ENCODE data around the gene SCUBE1.
"Not testable (repeated sequence)": the region's sequence is repeated elsewhere in the genome, so short reads cannot be mapped to it uniquely, and the experiment has no call there.

SCUBE1 gene

GRCh38 chr22:43355688-43356087 lies 12.5 kb upstream of the SCUBE1 start:
- not testable (repeated sequence) for DNase-seq

GRCh38 chr22:43351966-43352345 lies 8.8 kb upstream of the SCUBE1 start:
- DNase-seq: no peak

DNA sequence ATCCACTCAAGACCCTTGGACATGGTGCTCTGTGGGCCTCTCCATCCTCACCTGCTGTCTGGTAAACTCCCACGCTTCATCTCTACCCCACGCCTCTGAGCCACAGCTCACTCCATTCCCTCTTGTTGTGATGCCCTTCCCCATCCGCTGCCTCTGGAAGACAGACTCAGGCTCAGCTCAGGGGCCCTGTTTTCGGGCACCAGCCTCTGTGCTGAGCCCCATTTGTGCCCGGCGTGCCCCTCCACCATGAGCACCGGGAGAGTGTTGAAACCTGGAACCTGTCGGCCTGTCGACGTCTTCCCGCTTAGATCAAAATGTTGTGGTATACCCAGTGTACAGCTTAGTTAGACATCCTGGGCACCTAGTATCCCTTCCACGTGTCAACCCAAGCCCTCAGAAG lies 6.5 kb upstream of the SCUBE1 start:
- DNase-seq: no peak

DNA sequence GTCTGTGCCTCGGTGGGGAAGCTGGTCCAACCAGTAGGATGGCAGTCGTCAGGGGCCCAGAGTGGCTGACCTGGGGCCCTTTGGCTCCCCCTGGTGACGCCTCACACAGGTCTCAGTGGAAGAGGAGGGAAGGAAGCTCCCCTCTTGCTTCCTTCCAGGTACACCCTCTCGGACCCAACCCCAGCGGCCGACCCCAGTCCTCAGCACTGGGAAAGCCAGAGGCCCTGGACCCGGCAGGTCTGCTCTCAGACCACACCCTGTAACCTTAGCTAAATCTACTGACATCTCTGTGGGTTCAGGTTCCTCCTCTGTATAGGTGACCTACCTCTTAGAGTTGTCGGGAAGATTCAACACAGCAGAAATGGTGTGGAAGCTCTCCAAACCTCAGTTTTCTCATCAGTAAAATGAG lies 3.4 kb upstream of the SCUBE1 start:
- DNase-seq: peak; percentile 71

- no peak for DNase-seq
Measured at GRCh38 chr22:43345761-43346301, 2.7 kb upstream of the SCUBE1 start.

- DNase-seq: no peak
Measured at GRCh38 chr22:43345356-43345755, 2.2 kb upstream of the SCUBE1 start.

DNA sequence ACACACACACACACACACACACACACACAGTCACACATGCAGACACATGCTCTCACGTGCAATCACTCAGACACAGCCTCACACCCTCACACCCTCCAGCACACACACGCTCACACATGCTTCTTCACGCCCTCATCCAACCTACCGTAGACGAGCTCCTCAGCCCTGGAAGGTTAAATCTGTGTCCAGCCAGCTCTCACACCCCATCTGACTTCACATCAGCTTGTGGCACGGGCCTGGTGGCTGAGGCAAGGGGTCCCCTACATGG lies 1.3 kb upstream of the SCUBE1 start:
- DNase-seq: no peak

DNA sequence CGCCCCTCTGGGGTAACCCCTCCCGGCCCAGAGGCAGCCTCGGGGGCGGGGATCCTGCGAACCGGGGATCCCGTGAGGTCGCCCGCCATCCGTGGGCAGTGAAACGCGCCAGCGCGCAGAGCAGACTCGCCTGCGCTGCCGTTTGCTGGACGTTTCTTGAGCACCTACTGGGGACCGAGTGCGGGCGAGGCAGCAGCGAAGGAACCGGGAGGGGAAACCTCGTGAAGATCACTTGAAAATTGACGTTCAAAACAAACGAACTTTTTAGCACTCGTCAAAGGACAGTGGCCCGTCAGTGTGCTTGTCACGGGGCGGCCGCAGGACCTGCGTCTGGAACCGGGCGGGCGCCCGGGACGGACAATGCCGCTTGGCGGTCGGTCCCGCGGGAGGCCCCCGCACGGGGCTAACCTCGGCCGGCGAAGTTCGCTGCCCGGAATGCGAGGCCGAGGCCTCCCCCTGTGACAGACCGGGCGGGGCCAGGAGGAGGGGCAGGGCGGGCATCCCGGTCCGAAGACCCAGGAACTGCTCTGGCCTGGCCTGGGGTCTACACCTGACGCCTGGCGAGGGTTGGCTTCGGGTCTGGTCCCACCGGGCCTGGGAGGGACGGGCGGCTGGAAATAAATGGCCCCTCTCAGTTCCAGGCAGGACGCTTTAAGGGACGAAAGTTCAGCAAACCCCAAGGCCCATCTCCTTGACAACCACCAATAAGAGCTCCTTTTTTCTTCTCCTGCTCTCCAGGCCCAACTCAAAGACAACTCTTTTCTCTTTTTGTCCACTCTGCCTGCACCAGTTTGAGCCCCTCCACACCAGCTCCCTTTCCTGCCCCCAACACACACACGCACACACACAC lies 723 bp upstream of the SCUBE1 start:
- no peak for DNase-seq

DNA sequence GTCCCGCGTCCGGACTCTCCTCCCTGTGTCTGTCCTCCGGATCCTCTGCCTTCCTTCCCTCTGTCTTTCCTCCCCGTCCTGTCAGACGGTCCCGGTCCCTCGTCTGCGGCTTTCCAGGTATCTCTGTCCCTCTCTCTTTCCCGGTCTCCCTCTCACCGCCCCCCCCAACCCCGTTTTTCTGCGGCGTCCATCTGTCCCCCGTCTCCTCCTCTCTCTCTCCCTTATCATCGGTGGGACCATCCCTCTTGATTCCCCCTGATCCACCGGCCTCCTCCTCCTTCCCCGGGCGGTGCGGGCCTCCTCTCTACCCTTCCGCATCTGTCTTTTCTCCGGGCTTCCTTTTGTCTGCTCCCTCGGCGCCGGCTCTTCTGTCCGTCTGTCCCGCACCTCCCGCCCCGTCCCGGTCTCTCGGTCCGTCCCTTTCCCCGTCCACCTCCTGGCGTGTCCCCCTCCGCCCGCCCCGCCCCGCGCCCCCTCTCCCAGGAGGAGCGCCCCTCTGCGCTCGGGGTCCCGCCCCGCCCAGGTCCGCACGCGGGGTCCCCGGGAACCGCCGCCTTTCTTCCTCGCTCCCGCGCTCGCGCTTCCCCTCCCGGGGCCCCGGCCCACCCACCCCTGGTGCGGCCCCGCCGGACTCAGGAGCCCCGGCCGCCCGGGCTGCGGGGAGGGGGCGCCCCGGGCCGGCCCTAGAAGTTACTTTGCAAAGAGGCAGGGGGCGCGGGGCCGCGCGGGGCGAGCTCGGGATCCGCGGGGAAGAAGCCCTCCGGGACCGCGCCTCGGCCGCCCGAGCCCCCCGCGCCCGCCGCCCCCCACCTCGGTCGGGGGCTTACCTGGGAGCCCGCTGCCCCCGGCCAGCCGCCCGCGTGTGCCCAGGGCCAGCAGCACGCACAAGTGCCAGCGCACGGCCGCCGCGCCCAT lies 568 bp downstream of the SCUBE1 start:
- no peak for DNase-seq

DNA sequence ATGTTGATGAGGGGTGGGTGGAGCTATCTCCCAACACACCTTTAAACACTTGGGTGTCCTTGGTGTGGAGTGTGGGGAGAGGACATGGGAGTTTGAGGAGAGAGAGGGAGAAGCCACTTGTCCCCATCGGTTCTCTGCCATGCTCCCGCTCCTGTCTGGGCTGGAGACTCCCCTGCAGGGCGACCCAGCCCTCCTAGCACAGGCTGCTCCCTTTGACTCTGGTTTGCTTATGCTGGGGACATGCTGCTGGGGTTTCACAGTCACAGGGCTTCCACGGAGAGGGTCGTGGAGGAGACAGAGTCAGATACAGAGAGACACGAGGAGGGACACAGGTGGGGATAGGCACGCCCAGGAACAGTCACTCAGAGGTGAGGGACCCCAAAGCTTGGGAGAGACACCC lies 1.6 kb downstream of the SCUBE1 start:
- DNase-seq: no peak

DNA sequence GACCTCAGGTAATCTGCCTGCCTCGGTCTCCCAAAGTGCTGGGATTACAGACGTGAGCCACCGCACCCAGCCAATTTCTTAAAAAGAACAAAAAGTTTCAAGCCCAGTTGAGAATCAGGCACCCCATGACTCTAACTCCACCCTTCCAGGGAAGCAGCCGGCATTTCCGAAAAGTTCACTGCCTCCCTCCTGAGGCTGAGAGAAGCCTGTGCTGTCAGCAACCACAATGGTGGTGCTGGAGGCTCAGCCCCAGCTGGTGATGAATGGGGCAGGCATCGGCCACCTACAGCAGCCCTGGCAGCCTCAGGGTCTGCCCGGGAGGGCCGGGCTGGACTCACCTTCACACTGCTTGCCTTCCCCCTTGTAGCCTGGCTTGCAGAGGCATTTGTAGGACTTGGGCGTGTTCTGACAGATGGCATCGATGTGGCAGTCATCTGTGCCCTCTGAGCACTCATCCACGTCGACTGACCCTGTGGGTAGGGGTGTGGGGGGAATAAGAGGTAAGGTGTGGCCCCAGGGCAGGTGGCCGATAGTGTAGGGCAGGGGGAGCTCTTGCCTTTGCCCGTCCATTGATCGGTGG lies 4.3 kb downstream of the SCUBE1 start:
- no peak for DNase-seq

DNA sequence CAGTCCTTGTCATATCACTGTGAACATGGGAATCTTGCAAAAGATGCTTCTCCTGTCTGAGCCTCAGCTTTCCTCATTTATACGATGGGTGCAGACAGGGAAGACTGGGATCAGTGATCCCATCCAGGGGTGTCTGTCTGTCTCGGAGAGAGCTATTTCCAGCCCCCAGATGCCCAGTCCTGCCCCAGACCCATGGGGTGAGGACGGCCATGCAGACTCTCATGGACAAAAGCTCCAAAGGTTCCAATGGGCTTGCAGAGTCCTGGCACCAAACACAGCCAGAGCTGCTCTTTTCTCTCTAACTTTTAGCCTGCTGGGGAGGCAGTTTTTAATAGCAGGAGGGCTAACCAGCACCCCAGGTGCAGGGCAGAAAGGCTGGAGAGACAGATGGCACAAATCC lies 5.2 kb downstream of the SCUBE1 start:
- no peak for DNase-seq

GRCh38 chr22:43337385-43337784 lies 5.8 kb downstream of the SCUBE1 start:
- DNase-seq: no peak

GRCh38 chr22:43334378-43334777 lies 8.8 kb downstream of the SCUBE1 start:
- no peak for DNase-seq

GRCh38 chr22:43333978-43334377 lies 9.2 kb downstream of the SCUBE1 start:
- DNase-seq: no peak

DNA sequence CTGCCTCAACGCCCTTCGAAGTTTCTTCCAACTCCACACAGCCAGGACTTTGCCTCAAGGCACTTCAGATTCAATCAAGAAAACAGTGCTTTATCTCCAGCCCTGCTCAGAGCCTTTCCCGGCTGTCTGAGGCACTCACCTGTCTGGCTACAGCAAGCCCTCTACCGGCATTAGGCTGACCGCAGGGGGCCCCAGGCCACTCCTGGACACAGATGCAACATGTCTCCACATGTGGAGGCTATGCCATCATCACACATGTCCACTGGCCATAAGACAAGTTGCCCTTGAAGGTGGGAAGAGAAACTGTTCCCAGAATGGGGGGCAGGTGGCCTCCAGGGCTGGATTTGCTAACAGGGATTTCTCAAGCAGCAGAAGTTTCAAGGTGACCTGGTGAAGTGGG lies 10.0 kb downstream of the SCUBE1 start:
- no peak for DNase-seq

DNA sequence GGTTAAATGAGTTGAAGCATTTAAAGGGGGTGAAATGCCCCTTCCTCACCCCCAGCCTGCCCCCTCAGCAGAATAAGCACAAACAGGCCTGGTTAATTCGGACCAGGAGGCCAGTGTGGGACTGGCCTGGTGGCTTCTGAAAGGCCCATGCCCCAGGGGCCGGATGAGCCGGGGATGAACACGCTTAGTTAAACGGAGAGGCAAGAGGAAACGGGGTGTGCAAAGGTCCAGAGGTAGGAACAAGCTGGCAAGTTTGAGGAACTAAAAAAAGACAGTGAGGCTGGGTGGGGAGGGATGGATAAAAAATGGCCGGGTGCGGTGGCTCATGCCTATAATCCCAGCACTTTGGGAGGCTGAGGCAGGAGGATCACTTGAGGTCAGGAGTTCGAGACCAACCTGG lies 11.5 kb downstream of the SCUBE1 start:
- DNase-seq: no peak

- no peak for DNase-seq
Measured at GRCh38 chr22:43331069-43331451, 12.1 kb downstream of the SCUBE1 start.

- DNase-seq: no peak
Measured at GRCh38 chr22:43330178-43331068, 12.7 kb downstream of the SCUBE1 start.

GRCh38 chr22:43329061-43329460 lies 14.1 kb downstream of the SCUBE1 start:
- DNase-seq: no peak

DNA sequence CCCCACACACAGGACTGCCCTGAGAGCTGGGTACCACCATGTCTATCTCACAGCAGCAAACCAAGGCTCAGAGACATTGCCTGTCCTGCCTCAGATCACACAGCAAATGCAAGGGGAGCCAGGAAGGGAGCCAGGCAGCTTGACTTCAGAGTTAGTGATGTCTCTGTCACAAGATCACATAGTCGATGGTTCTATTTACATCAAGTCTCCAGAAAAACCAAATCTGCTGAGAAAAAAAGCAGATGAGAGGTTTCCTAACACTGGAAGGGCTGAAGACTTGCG lies 16.1 kb downstream of the SCUBE1 start:
- DNase-seq: no peak

GRCh38 chr22:43326331-43327156 lies 16.6 kb downstream of the SCUBE1 start:
- no peak for DNase-seq
